ENCODE measurements around the gene ADAM12.
"Not testable (repeated sequence)": the region's sequence is repeated elsewhere in the genome, so short reads cannot be mapped to it uniquely, and the experiment has no call there.

ADAM12 gene

GRCh38 chr10:126262233-126262838, 125.9 kb downstream of the ADAM12 start:
- no peak for DNase-seq (ENCODE audit: low spot score)

DNA sequence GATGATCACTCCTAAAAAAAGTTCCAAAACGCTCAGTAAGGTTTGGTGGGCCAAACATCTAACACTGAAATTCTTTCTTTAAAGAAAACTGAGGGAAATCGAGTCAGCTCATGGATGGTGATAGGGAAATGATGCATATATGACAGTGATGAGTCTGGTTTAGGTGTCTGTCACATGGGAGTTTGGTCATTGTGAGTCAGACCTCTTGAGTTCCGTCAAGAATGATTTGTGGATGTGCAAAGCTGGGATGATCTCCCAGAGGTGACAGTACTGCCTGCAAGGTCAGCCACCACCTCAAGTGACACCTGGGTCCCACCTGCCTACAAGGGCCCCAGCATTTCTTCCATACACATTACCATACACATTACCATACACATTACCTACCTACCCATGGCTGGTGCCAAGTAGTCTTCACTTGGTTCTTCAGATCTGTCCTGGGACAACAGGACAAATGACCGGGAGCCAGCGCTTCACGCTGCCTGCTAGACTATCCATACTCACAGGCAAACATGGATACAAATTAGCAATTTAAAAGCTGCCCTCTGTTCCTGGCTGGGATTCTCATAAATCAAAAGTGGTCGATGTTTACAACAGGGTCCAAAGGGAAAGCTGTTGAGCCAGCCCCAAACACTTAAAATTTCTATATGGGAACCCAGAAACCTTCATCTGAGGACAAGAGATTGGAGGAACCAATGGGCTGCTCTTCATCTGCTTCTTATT, 128.4 kb downstream of the ADAM12 start:
- DNase-seq (ENCODE audit: low spot score), result no peak

DNA sequence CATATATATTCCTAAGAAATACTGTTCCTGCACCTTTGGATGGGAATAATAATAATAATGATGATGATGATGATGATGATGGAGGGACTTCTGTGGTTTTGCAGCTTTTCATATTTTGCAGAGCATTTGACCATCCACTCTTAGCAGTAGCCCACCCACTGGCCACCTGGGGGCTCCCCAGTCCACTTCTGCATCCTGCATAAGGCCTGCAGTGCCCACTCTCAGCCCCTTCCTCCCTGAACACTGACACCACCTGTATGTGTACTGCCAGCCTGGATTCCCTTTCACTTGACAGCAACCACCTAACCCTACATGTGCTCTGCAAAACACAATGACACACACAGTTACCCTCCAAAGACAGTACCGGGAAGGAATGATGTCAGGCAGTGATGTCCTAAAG, 131.4 kb downstream of the ADAM12 start:
- DNase-seq (ENCODE audit: low spot score), result no peak

- no peak for DNase-seq (ENCODE audit: low spot score)
Measured at GRCh38 chr10:126255313-126255712, 133.0 kb downstream of the ADAM12 start.

DNA sequence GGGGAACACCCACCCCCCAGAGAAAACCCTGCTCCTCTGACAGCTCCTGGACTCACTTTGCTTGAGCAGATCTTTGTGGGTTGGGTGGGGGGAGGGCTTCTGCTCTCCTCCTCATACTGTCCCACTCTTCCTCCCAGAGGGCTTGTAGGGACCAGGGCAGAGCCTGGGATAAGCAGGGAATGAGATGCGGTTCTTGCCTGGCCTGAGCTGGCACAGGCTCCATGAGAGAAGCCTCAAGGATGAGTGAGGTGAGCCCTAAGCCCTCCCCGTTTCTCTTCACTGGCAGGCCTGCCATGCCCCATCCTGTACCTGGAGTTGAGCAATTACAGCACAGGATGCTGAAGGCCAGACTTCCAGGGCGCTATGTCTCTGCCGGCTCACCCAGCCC, 134.7 kb downstream of the ADAM12 start:
- DNase-seq (ENCODE audit: low spot score), result no peak

- peak; percentile 34 for DNase-seq (ENCODE audit: low spot score)
Measured at GRCh38 chr10:126252884-126253610, 135.2 kb downstream of the ADAM12 start.

DNA sequence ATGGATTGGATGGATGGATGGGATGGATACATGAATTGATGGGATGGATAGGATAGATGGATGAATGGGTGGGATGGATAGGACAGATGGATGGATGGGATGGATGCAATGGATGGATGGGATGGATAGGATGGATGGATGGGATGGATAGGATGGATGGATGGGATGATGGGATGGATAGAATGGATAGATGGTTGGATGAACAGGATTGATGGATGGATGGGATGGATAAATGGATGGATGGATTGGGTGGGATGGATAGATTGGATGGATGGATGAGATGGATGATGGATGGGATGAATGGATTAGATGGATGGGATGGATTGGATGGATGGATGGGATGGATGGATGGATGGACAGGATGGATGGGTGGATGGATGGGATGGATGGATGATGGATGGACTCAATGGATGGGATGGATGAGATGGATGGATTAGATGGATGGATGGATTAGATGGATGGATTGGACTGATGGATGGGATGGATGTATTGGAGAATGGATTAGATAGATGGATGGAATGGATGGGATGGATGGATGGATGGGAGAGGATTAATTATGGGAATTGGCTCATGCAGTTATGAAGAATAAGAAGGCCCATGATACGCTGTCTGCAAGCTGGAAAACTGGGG, 136.4 kb downstream of the ADAM12 start:
- no peak for DNase-seq (ENCODE audit: low spot score)

DNA sequence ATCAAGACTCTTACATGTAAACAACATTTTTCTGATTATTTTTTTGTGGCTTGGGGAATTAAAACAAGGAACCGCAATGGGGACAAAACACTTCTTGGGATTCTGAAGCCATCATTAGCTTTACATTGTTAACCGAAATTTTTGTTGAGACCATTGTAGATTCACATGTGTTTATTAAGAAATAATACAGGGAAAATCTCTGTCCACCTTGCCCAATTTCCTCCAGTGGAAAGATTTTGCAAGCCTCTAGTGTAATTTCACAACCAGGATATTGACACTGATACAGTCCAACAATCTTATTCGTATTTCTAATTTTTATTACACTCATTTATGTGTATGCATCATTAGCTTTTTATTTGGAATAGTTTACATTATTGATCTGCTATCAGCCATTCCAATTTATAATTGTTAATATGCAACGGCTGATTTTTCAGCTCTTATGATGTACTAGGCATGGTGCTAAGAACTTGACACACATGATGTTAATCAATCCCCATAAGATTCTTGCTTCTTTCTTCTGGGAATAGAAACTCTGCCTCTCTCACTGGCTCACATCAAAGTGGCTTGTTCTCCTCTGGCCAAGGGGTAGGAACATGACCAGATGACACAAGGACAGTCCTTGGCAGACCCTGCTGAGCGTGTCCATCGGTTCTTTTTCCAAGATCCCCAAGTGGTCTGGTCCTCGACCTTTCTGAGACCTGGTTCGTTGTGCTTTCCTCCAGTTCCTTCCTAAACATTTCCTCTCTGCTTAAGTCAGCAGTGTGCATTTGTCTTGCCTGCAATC, 137.6 kb downstream of the ADAM12 start:
- DNase-seq (ENCODE audit: low spot score), result no peak

GRCh38 chr10:126250045-126250444, 138.2 kb downstream of the ADAM12 start:
- no peak for DNase-seq (ENCODE audit: low spot score)

- DNase-seq (ENCODE audit: low spot score), result peak; percentile 46
Measured at GRCh38 chr10:126247446-126247975, 140.8 kb downstream of the ADAM12 start.

DNA sequence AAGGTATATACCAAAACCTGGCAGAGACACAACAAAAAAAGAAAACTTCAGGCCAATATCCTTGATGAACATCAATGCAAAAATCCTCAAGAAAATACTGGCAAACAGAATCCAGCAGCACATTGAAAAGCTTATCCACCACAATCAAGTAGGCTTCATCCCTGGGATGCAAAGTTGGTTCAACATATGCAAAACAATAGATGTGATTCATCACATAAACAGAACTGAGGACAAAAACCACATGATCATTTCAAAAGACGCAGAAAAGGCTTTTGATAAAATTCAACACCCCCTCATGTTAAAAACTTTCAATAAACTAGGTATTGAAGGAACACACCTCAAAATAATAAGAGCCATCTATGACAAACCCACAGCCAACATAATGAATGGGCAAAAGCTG, 141.9 kb downstream of the ADAM12 start:
- DNase-seq (ENCODE audit: low spot score), result not testable (repeated sequence)

DNA sequence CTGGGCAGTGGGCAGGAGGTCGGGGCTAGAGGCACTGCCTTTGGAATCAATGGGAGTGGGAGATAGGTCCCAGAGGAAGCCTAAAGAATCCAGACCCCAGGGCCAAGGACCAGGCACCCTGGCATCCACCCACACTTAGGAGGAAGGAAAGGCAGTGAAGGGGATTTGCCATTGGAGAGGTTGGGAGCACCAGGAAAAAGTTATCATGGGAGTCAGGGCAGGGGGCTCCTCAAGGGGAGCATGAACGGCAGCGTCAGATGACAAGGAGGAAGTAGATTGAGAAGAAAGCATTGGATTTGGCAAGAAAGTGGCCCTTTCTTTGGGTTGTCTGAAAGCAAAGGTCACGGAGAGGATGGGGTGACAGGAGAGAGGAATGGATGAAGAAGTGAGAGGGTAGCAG, 142.8 kb downstream of the ADAM12 start:
- no peak for DNase-seq (ENCODE audit: low spot score)

DNA sequence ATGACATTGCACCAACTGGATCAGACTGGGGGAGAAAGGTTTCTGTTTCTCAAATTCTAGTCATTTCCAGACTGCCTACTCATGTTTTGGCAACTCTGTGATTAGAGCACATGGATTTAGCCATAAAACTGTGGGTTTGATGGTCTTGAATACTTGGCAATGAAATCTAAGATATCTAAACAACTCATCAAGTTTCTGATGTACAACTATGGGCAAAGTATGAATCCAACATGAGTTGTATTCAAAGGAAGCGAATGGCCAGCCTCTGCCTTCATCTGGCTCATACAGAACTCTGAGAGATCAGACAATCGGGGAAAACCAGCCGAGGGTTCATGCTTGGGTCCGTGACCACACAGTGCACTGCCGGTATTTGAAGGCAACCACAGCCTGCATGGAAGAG, 144.3 kb downstream of the ADAM12 start:
- no peak for DNase-seq (ENCODE audit: low spot score)

DNA sequence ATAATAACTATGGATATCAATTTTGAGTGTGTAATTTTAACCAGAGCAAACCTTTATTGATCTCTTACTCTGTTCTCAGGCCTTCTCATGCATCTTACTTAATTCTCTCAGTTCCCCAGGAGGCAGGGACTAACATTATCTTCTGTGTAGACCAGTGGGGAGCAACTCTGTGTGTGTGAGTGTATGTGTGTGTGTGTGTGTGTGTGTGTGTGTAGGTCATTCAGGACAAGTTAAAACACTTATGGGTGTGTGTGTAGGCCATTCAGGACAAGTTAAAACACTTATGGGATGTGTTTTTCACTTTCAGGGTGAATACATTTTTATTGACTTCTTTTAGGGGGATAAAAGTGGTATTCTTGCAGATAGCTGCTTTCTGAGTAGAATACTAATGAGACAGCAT, 145.0 kb downstream of the ADAM12 start:
- DNase-seq (ENCODE audit: low spot score), result no peak

DNA sequence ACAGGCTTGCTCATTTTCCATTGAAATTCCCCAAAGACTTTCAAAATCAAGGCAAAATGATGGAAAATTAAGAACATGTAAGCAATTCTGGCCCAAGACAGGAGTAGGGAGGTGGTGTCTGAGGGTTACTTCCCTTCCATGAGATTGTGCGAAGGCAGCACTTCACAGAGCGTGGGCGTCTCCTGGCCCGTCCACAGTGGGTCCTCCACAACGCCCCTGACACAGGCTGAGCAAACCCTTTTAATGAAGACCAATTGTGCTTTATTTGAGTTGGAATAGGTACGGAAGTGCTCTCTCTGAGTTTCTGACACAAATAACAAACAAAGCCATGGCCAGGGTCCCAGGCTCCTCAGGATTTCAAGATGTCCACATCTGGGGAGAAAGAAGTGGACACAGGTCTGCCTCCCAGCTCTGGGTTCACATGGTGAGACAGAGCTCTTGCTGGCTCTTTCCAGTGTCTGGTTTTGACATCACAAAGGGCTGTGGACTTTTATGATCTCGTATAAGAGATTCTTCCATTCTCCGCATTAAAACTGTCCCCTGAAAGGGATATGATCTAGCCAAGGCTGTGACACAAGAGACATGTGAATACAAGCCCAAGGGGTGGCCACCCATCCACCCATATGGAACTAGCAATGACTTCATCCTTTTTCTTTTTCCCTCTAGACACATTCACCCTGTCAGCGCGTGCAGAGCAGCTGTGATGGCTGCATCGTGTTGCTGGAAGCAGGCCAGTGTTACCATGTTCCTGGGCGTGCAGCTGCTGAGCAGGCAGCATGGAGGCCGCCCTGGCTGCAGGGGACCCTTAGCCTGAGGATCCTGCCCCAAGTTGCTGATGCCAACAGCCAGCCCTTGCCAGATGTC, 145.6 kb downstream of the ADAM12 start:
- no peak for DNase-seq (ENCODE audit: low spot score)

- DNase-seq (ENCODE audit: low spot score), result no peak
Measured at GRCh38 chr10:126240483-126240882, 147.8 kb downstream of the ADAM12 start.

GRCh38 chr10:126239844-126240243, 148.4 kb downstream of the ADAM12 start:
- no peak for DNase-seq (ENCODE audit: low spot score)

GRCh38 chr10:126235979-126236851, 152.1 kb downstream of the ADAM12 start:
- no peak for DNase-seq (ENCODE audit: low spot score)

DNA sequence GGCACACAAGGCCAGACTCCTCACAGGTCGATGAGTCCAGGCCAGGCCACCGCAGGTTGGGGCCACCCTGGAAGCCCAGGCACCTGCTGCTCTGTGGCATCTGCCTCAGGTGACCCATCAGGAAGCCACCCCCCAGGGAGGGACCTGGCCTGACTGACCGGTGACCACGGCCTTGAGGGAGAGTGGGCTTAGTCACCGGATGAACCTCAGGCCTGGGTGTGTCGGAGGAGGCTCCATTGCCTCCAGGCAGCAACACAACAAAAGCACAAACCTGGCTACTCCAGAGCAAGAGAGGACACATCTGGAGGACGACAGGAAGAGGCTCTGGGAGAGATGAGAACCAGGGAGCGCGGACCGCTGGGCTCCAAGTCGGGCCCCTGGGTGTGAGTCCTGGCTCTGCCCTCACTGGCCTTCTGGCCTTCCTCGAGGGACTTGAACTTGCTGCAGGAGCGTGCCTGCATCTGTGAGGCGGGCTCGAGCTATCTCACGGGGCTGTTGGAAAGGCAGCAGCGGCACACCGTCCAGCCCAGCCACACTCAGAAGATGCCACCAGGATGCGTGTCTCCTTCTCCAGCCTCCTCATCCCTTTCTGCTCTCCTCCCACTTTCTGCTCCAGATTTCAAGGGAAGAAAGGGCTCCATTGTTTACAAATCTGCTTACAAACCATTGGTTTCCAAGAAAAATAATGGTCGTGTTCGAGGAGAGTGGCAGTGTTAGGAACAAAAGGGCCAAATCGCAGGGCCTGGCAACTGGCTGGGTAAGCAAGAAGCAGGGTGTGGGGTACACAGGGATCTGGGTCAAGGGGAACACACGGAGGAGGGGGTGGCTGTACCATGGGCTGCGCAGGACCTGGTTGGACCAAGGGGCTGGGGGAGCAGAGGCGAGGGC, 152.9 kb downstream of the ADAM12 start:
- DNase-seq (ENCODE audit: low spot score), result peak; percentile 13

All from LoVo (cell line).